GM06990 (cell line): ENCODE results near the gene BRF1.

ENCODE experiments used
- DNase-seq: peaks from one replicate; pipeline ENCODE4 v3.0.0-alpha.2; 2011; ENCODE audit not compliant: insufficient read length; ENCODE audit errors: extremely low read depth
- H3K27me3 ChIP-seq: replicated peaks from 2 replicates; pipeline ENCODE4 v1.6.0; 2011; ENCODE audit warnings: low read length; ENCODE audit not compliant: control insufficient read depth, insufficient read depth
- H3K36me3 ChIP-seq: 2 replicates; pipeline ENCODE4 v1.5.1; 2011; ENCODE audit warnings: low read length; ENCODE audit not compliant: control insufficient read depth, insufficient read depth
- H3K4me3 ChIP-seq: replicated peaks from 2 replicates; pipeline ENCODE4 v1.5.1; 2011; ENCODE audit warnings: low read depth, mild to moderate bottlenecking, control low read depth, low read length
- CTCF ChIP-seq: IDR thresholded peaks from 2 replicates; pipeline ENCODE4 v1.5.1; 2011; ENCODE audit warnings: low read length, control low read depth, mild to moderate bottlenecking, inconsistent platforms; ENCODE audit not compliant: insufficient read depth, poor library complexity, severe bottlenecking

BRF1 gene

GRCh38 chr14:105168093-105168420 is 132.7 kb downstream of the BRF1 start:
- no peak for DNase-seq
- H3K36me3 ChIP-seq: no peaks in the 10 kb centered on the region
- H3K4me3 ChIP-seq: no peak overlapping the region
- TF ChIP-seq CTCF: no peak
- peaks cover 2% of the 10 kb centered on the region for H3K27me3 ChIP-seq

GRCh38 chr14:105167303-105168092 is 133.3 kb downstream of the BRF1 start:
- Histone ChIP-seq H3K27me3 (peaks cover 2% of the 10 kb centered on the region), H3K4me3 (no peak overlapping the region), H3K36me3 (no peaks in the 10 kb centered on the region)
- no peak for TF ChIP-seq CTCF
- DNase-seq: peak; percentile 37

- peaks cover 2% of the 10 kb centered on the region for H3K27me3 ChIP-seq
- TF ChIP-seq CTCF: no peak
- no peak overlapping the region for H3K4me3 ChIP-seq
- DNase-seq: no peak
- no peaks in the 10 kb centered on the region for H3K36me3 ChIP-seq
These were observed 134.1 kb downstream of the BRF1 start for GRCh38 chr14:105166571-105167302.

GRCh38 chr14:105165761-105166485 is 134.9 kb downstream of the BRF1 start:
- Histone ChIP-seq H3K27me3 (peaks cover 2% of the 10 kb centered on the region), H3K4me3 (no peak overlapping the region), H3K36me3 (no peaks in the 10 kb centered on the region)
- DNase-seq: no peak
- no peak for TF ChIP-seq CTCF

GRCh38 chr14:105165134-105165704 is 135.6 kb downstream of the BRF1 start:
- DNase-seq: no peak
- no peaks in the 10 kb centered on the region for H3K36me3 ChIP-seq
- no peak overlapping the region for H3K4me3 ChIP-seq
- no peak for TF ChIP-seq CTCF
- H3K27me3 ChIP-seq: peaks cover 2% of the 10 kb centered on the region
